Measurements from ENCODE around the gene TDRD10. TPM values are rescaled to one million over a fixed set of nuclear protein-coding genes. Genes with fewer than 3 reads are reported as not detected.

TDRD10 gene
- total RNA-seq, 1 experiment from 2014 or later: not detected

DNA sequence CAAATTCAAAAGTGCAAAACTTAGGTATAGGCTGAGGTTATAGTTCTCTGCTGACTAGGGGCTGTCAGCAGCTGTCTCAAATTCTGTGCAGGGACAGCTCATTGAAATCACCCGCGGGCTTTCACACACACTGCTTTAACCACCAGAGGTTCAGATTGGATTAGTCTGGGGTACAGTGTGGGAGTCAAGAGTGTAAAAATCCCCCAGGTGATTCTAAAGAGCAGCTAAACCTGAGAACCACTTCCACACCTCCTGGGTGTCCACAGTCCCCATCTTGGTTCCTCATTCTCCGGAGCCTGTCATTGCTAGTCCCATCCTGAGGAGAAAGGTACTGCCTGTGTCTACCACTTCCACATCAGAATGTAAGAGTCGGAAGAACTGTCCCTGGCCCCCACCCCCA is 9.9 kb upstream of the TDRD10 start:
- ChIA-PET POLR2A (ENCODE audit: low non-redundant PET) (no interaction called here), CTCF (no interaction called here)
- Histone ChIP-seq H3K4me3 (ENCODE audit: low read depth, low read length, poor library complexity, severe bottlenecking) (no peak overlapping the region), H3K27me3 (replicated peaks; ENCODE audit: insufficient read depth, low read depth, low read length, poor library complexity) (peaks cover 21% of the 10 kb centered on the region), H3K27ac (ENCODE audit: low read depth, low read length, poor library complexity, severe bottlenecking) (no peak overlapping the region), H3K36me3 (ENCODE audit: insufficient read depth, low read length, poor library complexity, severe bottlenecking) (no peaks in the 10 kb centered on the region), H3K9me3 (ENCODE audit: low read depth, low read length, poor library complexity, severe bottlenecking) (no peaks in the 10 kb centered on the region), H3K4me1 (ENCODE audit: insufficient read depth, low read length, poor library complexity, severe bottlenecking) (no peaks in the 10 kb centered on the region)
- TF ChIP-seq CTCF (conservative IDR thresholded peaks at IDR 0.05; ENCODE audit: low read depth, low read length) (no peak), EZH2 (IDR thresholded peaks at IDR 0.05; ENCODE audit: borderline replicate concordance, low read depth, low read length, poor library complexity, severe bottlenecking) (no peak)
- intact Hi-C loops (cut with micrococcal nuclease; ENCODE audit: unreplicated experiment): no loop called here
- DNase-seq (ENCODE audit: low spot score): no peak
- no TSS peak for BruUV-seq (replicated peaks)

DNA sequence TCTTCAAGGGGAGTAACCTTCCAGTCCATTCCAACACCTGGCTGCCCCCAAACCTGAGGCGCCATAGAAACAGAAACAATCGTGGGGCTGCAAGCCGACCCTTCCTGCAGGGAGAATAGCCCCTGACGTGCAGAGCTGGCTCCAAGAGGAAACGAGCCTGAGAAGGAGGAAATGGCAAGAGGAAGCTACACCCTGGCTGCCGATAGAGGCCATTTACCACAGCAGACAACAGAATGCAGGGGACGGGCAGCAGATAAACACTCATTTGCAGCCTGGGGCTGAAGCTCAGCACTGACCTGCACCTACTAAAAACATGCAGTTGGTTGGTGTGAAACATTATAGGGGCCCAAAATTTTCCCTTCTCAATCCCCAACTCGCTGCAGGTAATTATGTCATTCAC is 8.7 kb upstream of the TDRD10 start:
- Histone ChIP-seq H3K27ac (ENCODE audit: low read depth, low read length, poor library complexity, severe bottlenecking) (no peak overlapping the region), H3K4me1 (ENCODE audit: insufficient read depth, low read length, poor library complexity, severe bottlenecking) (no peaks in the 10 kb centered on the region), H3K27me3 (replicated peaks; ENCODE audit: insufficient read depth, low read depth, low read length, poor library complexity) (peaks cover 24% of the 10 kb centered on the region), H3K4me3 (ENCODE audit: low read depth, low read length, poor library complexity, severe bottlenecking) (no peak overlapping the region), H3K36me3 (ENCODE audit: insufficient read depth, low read length, poor library complexity, severe bottlenecking) (no peaks in the 10 kb centered on the region), H3K9me3 (ENCODE audit: low read depth, low read length, poor library complexity, severe bottlenecking) (no peaks in the 10 kb centered on the region)
- intact Hi-C loops (cut with micrococcal nuclease; ENCODE audit: unreplicated experiment): no loop called here
- no TSS peak for BruUV-seq (replicated peaks)
- TF ChIP-seq EZH2 (IDR thresholded peaks at IDR 0.05; ENCODE audit: borderline replicate concordance, low read depth, low read length, poor library complexity, severe bottlenecking) (no peak), CTCF (conservative IDR thresholded peaks at IDR 0.05; ENCODE audit: low read depth, low read length) (no peak)
- no peak for DNase-seq (ENCODE audit: low spot score)
- ChIA-PET CTCF (no interaction called here), POLR2A (ENCODE audit: low non-redundant PET) (no interaction called here)

DNA sequence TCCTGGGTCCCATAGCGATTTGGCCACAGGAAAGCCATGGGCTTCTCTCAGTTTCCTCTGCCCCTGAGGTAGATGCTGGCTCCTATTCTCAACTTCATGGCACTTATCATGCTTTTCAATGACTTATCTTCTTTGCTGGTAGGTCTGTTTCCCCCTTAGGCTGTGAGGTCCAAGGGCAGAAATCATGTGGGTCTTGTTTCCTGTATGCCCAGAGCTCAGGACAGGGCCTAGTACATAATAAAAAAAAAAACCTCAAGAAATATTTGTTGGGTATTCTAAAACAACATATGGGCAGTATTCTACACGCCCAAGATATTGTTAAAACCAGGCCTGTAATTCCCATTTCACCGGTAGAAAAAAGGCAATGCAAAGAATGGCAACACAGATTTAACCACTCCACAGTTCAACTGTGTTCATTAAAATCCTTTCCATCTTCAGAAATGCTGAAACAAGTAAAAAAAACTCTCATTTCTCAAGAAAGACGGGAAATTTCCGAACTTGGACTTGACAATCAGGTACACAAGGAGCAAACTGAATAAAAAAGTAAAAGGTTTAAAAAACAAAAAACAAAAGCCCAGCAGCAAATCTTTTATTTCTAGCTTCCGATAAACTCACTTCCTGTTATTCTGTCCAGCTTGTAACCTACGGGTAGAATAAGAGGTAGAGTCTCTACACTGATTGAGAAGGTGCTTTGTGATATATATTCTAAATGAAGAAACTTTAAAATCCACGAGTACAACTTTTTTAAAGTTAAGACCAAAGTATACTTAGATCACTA is 6.3 kb upstream of the TDRD10 start:
- Histone ChIP-seq H3K36me3 (ENCODE audit: insufficient read depth, low read length, poor library complexity, severe bottlenecking) (no peaks in the 10 kb centered on the region), H3K4me1 (ENCODE audit: insufficient read depth, low read length, poor library complexity, severe bottlenecking) (no peaks in the 10 kb centered on the region), H3K4me3 (ENCODE audit: low read depth, low read length, poor library complexity, severe bottlenecking) (no peak overlapping the region), H3K9me3 (ENCODE audit: low read depth, low read length, poor library complexity, severe bottlenecking) (no peaks in the 10 kb centered on the region), H3K27ac (ENCODE audit: low read depth, low read length, poor library complexity, severe bottlenecking) (no peak overlapping the region), H3K27me3 (replicated peaks; ENCODE audit: insufficient read depth, low read depth, low read length, poor library complexity) (peaks cover 49% of the 10 kb centered on the region)
- POLR2A ChIA-PET (ENCODE audit: low non-redundant PET): no interaction called here
- DNase-seq (ENCODE audit: low spot score): no peak
- TF ChIP-seq CTCF (conservative IDR thresholded peaks at IDR 0.05; ENCODE audit: low read depth, low read length) (no peak), EZH2 (IDR thresholded peaks at IDR 0.05; ENCODE audit: borderline replicate concordance, low read depth, low read length, poor library complexity, severe bottlenecking) (no peak)
- no TSS peak for BruUV-seq (replicated peaks)
- intact Hi-C loops (cut with micrococcal nuclease; ENCODE audit: unreplicated experiment): no loop called here
- CTCF ChIA-PET: no interaction called here

Data from A673 (cell line).